Measurements from ENCODE around the gene MYO10.

- TF ChIP-seq, protein P1, sequence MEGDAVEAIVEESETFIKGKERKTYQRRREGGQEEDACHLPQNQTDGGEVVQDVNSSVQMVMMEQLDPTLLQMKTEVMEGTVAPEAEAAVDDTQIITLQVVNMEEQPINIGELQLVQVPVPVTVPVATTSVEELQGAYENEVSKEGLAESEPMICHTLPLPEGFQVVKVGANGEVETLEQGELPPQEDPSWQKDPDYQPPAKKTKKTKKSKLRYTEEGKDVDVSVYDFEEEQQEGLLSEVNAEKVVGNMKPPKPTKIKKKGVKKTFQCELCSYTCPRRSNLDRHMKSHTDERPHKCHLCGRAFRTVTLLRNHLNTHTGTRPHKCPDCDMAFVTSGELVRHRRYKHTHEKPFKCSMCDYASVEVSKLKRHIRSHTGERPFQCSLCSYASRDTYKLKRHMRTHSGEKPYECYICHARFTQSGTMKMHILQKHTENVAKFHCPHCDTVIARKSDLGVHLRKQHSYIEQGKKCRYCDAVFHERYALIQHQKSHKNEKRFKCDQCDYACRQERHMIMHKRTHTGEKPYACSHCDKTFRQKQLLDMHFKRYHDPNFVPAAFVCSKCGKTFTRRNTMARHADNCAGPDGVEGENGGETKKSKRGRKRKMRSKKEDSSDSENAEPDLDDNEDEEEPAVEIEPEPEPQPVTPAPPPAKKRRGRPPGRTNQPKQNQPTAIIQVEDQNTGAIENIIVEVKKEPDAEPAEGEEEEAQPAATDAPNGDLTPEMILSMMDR (IDR thresholded peaks at IDR 0.05) = no peak
- TF ChIP-seq POLR2A (IDR thresholded peaks at IDR 0.05) = no peak
- TF ChIP-seq EP300 (IDR thresholded peaks at IDR 0.05) = no peak
- TF ChIP-seq POLR2AphosphoS5 (IDR thresholded peaks at IDR 0.05) = no peak
These were observed 33.2 kb downstream of the MYO10 start for GRCh38 chr5:16902846-16903245.
